Activated CD8-positive, alpha-beta memory T cell treated with anti-CD3 and anti-CD28 coated beads for 48 hours (primary cell): ENCODE data around the gene VTI1A.

Experiments used
- DNase-seq, 3 experiments: peaks; one replicate each; pipeline ENCODE4 v3.0.0-alpha.2; 2020; ENCODE audit warnings: low read depth in 2 of 3, low spot score in 2 of 3

The VTI1A gene

GRCh38 chr10:112675560-112676083 lies 228.6 kb downstream of the VTI1A start:
- no peak for DNase-seq

- DNase-seq: no peak
Measured at GRCh38 chr10:112677689-112678088, 230.7 kb downstream of the VTI1A start.

DNA sequence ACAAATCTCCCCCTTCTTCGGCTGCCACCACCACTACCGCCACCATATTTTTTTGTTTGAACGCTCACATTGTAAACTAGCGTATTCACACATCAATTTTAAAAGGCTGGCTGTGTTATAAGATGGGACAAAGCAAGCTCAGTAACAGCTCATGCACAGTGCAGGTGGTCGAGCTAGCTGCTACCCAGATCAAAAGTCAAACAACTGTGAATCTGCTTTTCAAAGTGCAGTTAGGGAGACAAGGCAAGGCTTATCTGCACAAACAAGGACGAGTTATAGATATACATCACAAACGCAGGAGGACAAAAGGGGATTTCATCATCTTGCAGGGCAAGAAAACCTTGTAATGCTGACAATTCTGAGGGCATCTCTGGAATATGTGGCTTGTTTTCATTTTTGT lies 231.6 kb downstream of the VTI1A start:
- no peak for DNase-seq

- DNase-seq: no peak
Measured at GRCh38 chr10:112678987-112679386, 232.0 kb downstream of the VTI1A start.

GRCh38 chr10:112679392-112679791 lies 232.4 kb downstream of the VTI1A start:
- DNase-seq: no peak

- DNase-seq: no peak
Measured at GRCh38 chr10:112680586-112680985, 233.6 kb downstream of the VTI1A start.

DNA sequence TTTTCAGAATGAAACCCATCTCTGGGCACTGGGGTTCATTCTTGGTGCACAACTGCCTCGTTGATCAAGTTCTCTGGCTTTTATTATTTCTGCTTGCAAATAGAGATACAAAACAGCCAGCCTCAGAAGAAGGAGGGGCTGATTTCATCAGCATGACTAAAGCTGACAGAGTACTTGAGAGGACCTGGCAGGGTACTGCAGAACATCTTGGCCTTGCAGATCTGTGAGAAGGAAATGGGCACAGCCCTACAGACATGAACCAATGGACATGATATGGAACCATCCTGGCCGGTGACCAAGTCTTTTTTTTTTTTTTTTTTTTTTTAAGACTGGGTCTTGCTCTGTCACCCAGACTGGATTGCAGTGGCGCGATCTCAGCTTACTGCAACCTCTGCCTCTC lies 240.6 kb downstream of the VTI1A start:
- DNase-seq: no peak

DNA sequence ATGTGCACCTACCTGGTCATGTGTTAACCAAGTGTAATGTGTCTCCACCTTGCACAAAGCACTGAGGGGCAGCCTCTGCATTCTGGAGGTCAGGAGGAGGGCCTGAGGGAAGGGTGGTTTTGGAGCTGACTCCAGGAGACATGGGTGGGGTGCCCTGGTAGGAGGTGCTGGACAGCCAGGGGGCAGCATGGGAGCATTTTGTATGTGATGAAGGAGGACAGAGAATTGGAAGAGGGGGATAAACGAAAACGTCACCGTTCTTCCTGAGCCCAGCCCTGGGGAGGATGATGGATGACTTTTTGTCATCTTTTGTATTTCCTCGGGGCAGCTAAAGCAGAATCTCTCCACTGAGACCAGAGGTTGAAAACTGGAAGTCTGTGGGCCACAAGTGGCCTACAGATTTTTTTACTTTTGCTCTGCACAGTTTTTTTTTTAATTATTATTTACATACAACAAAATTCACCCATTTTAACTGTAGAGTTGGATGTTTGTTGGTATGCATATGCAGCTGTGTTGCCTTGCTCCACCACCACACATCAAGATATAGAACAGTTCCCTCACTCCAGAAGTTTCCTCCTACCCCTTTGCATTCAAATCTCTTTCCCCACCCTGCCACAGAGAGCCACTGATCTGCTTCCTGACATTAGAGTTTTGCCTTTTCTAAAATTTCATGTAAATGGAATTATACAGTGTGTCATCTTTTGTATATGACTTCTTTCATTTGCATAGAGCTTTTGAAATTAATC lies 242.5 kb downstream of the VTI1A start:
- DNase-seq: no peak

GRCh38 chr10:112695539-112695938 lies 248.5 kb downstream of the VTI1A start:
- DNase-seq: no peak

GRCh38 chr10:112696592-112696991 lies 249.6 kb downstream of the VTI1A start:
- DNase-seq: no peak

- DNase-seq: no peak
Measured at GRCh38 chr10:112698133-112698817, 251.3 kb downstream of the VTI1A start.

DNA sequence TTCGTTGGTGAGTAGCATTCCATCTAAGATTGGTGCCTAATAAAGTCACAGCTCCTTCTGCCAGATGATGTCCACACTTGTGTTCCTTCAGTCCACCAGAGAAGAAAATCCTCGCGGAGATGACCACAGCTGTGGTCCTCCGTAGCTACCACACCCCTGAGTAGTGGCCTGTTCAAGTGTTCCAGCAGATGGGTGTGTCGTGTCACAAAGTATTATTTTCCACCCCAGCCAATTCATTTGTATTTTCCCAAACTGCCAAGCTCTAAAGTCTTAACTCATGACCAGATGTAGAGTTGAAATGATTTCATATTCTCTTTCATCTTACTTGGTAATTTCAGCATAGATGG lies 251.8 kb downstream of the VTI1A start:
- DNase-seq: no peak

- DNase-seq: no peak
Measured at GRCh38 chr10:112700215-112700671, 253.2 kb downstream of the VTI1A start.

DNA sequence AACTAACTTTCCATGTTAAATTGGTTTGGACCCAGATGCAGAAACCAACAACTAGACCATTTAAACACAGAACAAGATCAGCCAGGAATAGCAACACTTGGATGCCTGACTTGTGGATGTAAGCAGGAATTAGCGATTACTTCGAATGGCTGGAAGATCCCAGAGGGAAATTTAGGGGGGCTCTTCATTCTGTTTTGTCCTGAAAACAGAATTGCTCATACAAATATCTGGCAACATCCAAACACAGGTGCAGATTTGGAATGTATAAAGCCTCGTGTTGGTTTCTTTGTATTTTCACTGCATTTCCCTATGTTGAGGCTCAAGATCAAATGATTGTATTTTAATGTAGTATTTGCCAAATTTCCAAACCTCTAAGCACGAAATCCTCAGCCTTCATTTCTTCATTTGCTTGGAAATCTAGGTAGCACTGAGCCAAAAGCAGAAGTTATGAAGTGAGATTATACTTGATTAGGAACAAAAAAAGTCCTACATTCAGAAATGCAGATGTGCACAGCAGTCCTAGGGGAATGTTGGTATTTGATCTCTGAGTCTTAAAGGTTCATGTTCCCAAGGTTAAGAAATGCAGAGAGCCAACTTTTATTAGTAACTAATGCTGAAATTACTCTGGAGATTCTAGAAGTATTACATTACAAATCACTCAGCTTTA lies 254.3 kb downstream of the VTI1A start:
- DNase-seq: no peak

GRCh38 chr10:112701878-112702255 lies 254.9 kb downstream of the VTI1A start:
- no peak for DNase-seq

DNA sequence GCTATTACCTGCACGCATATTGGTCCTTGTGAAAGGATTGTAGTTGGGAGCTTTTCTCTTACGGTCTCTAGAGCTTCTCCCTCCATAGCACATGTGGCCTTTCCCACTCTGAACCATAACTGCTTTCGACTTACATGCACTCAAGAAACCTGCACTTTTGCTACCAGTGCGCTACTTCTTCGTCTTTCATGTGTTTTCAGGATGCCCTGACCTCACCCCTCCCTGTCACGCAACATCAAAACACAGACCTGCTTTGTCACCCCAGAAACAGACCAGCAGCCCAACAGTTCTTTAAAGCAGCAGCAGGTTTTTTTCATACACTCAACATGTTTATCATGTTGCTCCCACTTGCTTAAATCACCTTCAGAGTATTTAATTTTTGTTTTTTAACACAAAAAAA lies 259.6 kb downstream of the VTI1A start:
- no peak for DNase-seq

GRCh38 chr10:112708461-112708860 lies 261.4 kb downstream of the VTI1A start:
- no peak for DNase-seq

- no peak for DNase-seq
Measured at GRCh38 chr10:112710528-112710927, 263.5 kb downstream of the VTI1A start.

GRCh38 chr10:112711366-112711765 lies 264.4 kb downstream of the VTI1A start:
- no peak for DNase-seq

GRCh38 chr10:112712536-112712935 lies 265.5 kb downstream of the VTI1A start:
- DNase-seq: no peak

- no peak for DNase-seq
Measured at GRCh38 chr10:112713411-112713810, 266.4 kb downstream of the VTI1A start.

DNA sequence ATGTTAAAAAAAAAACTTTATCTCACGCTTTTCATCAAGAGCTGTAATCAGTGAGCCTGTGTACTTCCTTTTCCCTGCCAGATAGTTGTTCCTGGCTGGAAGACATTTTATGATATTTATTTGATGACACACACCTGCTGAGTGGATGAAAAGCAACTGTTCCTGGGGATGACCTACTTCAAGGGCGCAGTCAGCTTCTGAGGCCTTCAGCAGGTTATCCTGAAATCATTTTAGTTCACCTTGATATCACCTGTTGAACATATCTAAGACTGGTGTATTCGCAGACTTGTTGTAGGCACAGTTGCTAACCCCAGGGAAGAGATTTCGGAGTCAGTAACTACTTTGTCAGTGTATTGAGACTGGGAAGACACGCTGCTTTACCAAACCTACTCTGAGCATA lies 268.6 kb downstream of the VTI1A start:
- no peak for DNase-seq
